Activated CD4-positive, alpha-beta T cell treated with anti-CD3 and anti-CD28 coated beads for 48 hours (primary cell): ENCODE measurements around the gene SF3B3.

ENCODE experiments used
- DNase-seq: peaks from one replicate; pipeline ENCODE4 v3.0.0-alpha.2; 2020

Gene SF3B3

GRCh38 chr16:70523743-70524398 lies at the start of gene SF3B3:
TSS of gene SF3B3 (plus strand) at chr16:70523816. CDS start at chr16:70526657, 2,841 bp downstream.
- peak; percentile 76 for DNase-seq

- no peak for DNase-seq
Measured at GRCh38 chr16:70474320-70475053, 49.1 kb upstream of the SF3B3 start.

GRCh38 chr16:70475054-70475871 lies 48.4 kb upstream of the SF3B3 start:
- no peak for DNase-seq

- DNase-seq, result peak; percentile 71
Measured at GRCh38 chr16:70476272-70477020, 47.2 kb upstream of the SF3B3 start.

- DNase-seq, result no peak
Measured at GRCh38 chr16:70478169-70478568, 45.4 kb upstream of the SF3B3 start.

GRCh38 chr16:70478912-70479341 lies 44.7 kb upstream of the SF3B3 start:
- DNase-seq, result no peak

GRCh38 chr16:70480127-70481105 lies 43.2 kb upstream of the SF3B3 start:
- DNase-seq, result no peak

- no peak for DNase-seq
Measured at GRCh38 chr16:70481929-70482536, 41.6 kb upstream of the SF3B3 start.

- no peak for DNase-seq
Measured at GRCh38 chr16:70482624-70483023, 41.0 kb upstream of the SF3B3 start.

GRCh38 chr16:70483426-70483825 lies 40.2 kb upstream of the SF3B3 start:
- no peak for DNase-seq

- DNase-seq, result no peak
Measured at GRCh38 chr16:70484867-70485266, 38.7 kb upstream of the SF3B3 start.

GRCh38 chr16:70490261-70490660 lies 33.4 kb upstream of the SF3B3 start:
- no peak for DNase-seq

- DNase-seq, result no peak
Measured at GRCh38 chr16:70493802-70494201, 29.8 kb upstream of the SF3B3 start.

- no peak for DNase-seq
Measured at GRCh38 chr16:70494202-70494770, 29.3 kb upstream of the SF3B3 start.

GRCh38 chr16:70494777-70495176 lies 28.8 kb upstream of the SF3B3 start:
- no peak for DNase-seq

GRCh38 chr16:70495425-70496182 lies 28.0 kb upstream of the SF3B3 start:
- DNase-seq, result no peak

- DNase-seq, result peak; percentile 27
Measured at GRCh38 chr16:70496513-70496912, 27.1 kb upstream of the SF3B3 start.

GRCh38 chr16:70508752-70509151 lies 14.9 kb upstream of the SF3B3 start:
- DNase-seq, result no peak

- DNase-seq, result no peak
Measured at GRCh38 chr16:70510216-70510615, 13.4 kb upstream of the SF3B3 start.

- DNase-seq, result no peak
Measured at GRCh38 chr16:70511833-70512232, 11.8 kb upstream of the SF3B3 start.
